H1 (cell line): Measurements from ENCODE around the gene BNIP1.

Source experiments
- CREB1 ChIP-seq: IDR thresholded peaks from 2 replicates; pipeline ENCODE4 v1.6.1; 2012; ENCODE audit warnings: inconsistent platforms
- EGR1 ChIP-seq: IDR thresholded peaks from 2 replicates; pipeline ENCODE4 v1.6.1; 2011; ENCODE audit warnings: low read depth, low read length, borderline replicate concordance
- EP300 ChIP-seq, 2 experiments: IDR thresholded peaks; 1 replicate in 1 of 2; 2 replicates in 1 of 2; pipeline ENCODE4 v1.6.1; 2011 to 2012; ENCODE audit warnings: low read depth in 2 of 2, low read length in 2 of 2, mild to moderate bottlenecking in 2 of 2, borderline replicate concordance in 1 of 2, inconsistent platforms in 1 of 2, moderate library complexity in 1 of 2
- PHF8 ChIP-seq: fragments of 200-600 bp; sonication (generic); conservative IDR thresholded peaks from 2 replicates; pipeline ENCODE4 v1.7.1; 2012; ENCODE audit warnings: low read depth, mild to moderate bottlenecking, inconsistent platforms, low read length, moderate library complexity
- POLR2AphosphoS5 ChIP-seq: IDR thresholded peaks from 2 replicates; pipeline ENCODE4 v1.6.1; 2011; ENCODE audit warnings: low read depth, low read length
- RFX5 ChIP-seq: IDR thresholded peaks from 2 replicates; pipeline ENCODE4 v1.6.1; 2011; ENCODE audit warnings: low read depth, low read length, improper control_type of control experiment, borderline replicate concordance
- SAP30 ChIP-seq: fragments of 300-600 bp; sonication (generic); IDR thresholded peaks from 2 replicates; pipeline ENCODE4 v1.7.1; 2012; ENCODE audit warnings: low read length, moderate library complexity, mild to moderate bottlenecking, inconsistent platforms; ENCODE audit not compliant: insufficient read depth, insufficient replicate concordance
- SP2 ChIP-seq: IDR thresholded peaks from 2 replicates; pipeline ENCODE4 v1.6.1; 2012; ENCODE audit warnings: mild to moderate bottlenecking, low read length, inconsistent platforms
- SRF ChIP-seq: IDR thresholded peaks from 2 replicates; pipeline ENCODE4 v1.6.1; 2011; ENCODE audit warnings: mild to moderate bottlenecking, low read depth, low read length, moderate library complexity
- TAF1 ChIP-seq: IDR thresholded peaks from 2 replicates; pipeline ENCODE4 v1.6.1; 2011; ENCODE audit warnings: mild to moderate bottlenecking, low read depth, low read length
- ZNF274 ChIP-seq: IDR thresholded peaks from 2 replicates; pipeline ENCODE4 v1.7.0; 2012; ENCODE audit warnings: low read length, borderline replicate concordance; ENCODE audit errors: extremely low read depth
- TF ChIP-seq, protein P1 (sequence below), 3 experiments: IDR thresholded peaks; 1 replicate in 2 of 3; 2 replicates in 1 of 3; pipeline versions ENCODE4 v1.5.1 to v1.6.1; 2011; ENCODE audit warnings: low read length in 3 of 3, mild to moderate bottlenecking in 3 of 3, inconsistent platforms in 2 of 3, low read depth in 1 of 3, moderate library complexity in 1 of 3; ENCODE audit not compliant: insufficient read depth in 1 of 3; ENCODE audit errors: control extremely low read depth in 1 of 3
- TF ChIP-seq, protein P2 (sequence below): IDR thresholded peaks from 2 replicates; pipeline ENCODE4 v1.6.1; 2012; ENCODE audit warnings: inconsistent platforms

- TF ChIP-seq, protein P1, sequence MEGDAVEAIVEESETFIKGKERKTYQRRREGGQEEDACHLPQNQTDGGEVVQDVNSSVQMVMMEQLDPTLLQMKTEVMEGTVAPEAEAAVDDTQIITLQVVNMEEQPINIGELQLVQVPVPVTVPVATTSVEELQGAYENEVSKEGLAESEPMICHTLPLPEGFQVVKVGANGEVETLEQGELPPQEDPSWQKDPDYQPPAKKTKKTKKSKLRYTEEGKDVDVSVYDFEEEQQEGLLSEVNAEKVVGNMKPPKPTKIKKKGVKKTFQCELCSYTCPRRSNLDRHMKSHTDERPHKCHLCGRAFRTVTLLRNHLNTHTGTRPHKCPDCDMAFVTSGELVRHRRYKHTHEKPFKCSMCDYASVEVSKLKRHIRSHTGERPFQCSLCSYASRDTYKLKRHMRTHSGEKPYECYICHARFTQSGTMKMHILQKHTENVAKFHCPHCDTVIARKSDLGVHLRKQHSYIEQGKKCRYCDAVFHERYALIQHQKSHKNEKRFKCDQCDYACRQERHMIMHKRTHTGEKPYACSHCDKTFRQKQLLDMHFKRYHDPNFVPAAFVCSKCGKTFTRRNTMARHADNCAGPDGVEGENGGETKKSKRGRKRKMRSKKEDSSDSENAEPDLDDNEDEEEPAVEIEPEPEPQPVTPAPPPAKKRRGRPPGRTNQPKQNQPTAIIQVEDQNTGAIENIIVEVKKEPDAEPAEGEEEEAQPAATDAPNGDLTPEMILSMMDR (IDR thresholded peaks at IDR 0.05; ENCODE audit: control extremely low read depth in 1 of 3, insufficient read depth in 1 of 3, low read depth in 1 of 3, low read length in 3 of 3), result no peak
- TF ChIP-seq, protein P2, sequence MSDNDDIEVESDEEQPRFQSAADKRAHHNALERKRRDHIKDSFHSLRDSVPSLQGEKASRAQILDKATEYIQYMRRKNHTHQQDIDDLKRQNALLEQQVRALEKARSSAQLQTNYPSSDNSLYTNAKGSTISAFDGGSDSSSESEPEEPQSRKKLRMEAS, result no peak
- TF ChIP-seq SRF (no peak), RFX5 (no peak), EP300 (IDR thresholded peaks at IDR 0.05; ENCODE audit: borderline replicate concordance in 1 of 2, low read depth in 2 of 2, low read length in 2 of 2) (no peak), EGR1 (no peak), SP2 (no peak), TAF1 (no peak), SAP30 (no peak), PHF8 (no peak), POLR2AphosphoS5 (no peak), CREB1 (no peak), ZNF274 (no peak)
Observed at GRCh38 chr5:173123416-173123815, 20.9 kb upstream of the BNIP1 start.
